Activated T-helper 17 cell treated with anti-CD3 and anti-CD28 coated beads, Interleukin-2, amount 50 U/mL, for 72 hours (primary cell): Measurements from ENCODE around the gene C1orf174. TPM values are rescaled to one million over a fixed set of nuclear protein-coding genes. Genes with fewer than 3 reads are reported as not detected.

Experiments used
- ATAC-seq: fragments of 150-1000 bp; cut with Tn5 transposase; replicated peaks from 2 replicates; pipeline ENCODE4 v1.10.0; 2021; ENCODE audit warnings: mild to moderate bottlenecking, moderate library complexity
- H3K27ac Mint-ChIP-seq: one replicate; pipeline ENCODE4 v1.8.0; 2022; ENCODE audit warnings: mixed read lengths
- H3K27me3 Mint-ChIP-seq: one replicate; pipeline ENCODE4 v1.8.0; 2022; ENCODE audit warnings: mixed read lengths
- H3K36me3 Mint-ChIP-seq: one replicate; pipeline ENCODE4 v1.8.0; 2022; ENCODE audit warnings: low read depth, mild to moderate bottlenecking, mixed read lengths
- H3K4me1 Mint-ChIP-seq: one replicate; pipeline ENCODE4 v1.8.0; 2022; ENCODE audit warnings: mixed read lengths
- H3K4me3 Mint-ChIP-seq: one replicate; pipeline ENCODE4 v1.8.0; 2022; ENCODE audit warnings: mild to moderate bottlenecking, mixed read lengths
- H3K9me3 Mint-ChIP-seq: one replicate; pipeline ENCODE4 v1.8.0; 2022; ENCODE audit warnings: mixed read lengths
- total RNA-seq, 2 donors: library from RNA; stranded (reverse); gene quantifications; one replicate each; pipeline ENCODE4 v1.2.3, GENCODE V29; 2022

C1orf174 gene
- total RNA-seq, 2 donors from 2014 or later, result 25.1 to 33.2 TPM

DNA sequence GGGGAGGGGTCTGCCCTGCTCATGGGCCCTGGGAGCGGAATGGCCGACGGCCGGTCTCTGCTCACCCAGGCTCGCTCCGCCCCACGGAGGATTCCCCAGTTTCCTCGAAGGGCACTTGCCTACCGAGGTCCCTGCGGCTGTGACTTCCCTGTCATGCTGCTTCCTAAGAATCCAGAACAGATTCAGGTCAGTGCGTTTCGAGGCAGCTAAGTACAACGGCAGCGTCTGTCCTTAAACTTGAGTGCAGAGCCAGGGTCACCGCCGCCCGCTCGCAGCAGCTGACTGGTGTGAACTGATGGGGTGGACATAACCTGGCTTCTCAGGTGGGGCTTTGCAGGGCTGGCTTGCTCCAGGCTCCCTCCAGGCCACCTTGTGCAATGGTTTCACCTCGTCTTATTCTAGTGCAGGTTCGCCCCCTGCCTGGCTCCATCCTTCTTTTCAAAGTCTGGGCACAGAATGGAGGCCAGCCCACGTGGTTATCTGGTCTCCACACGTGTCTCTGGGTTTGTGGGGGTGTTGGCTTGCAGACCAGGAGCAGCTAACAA lies 7.6 kb upstream of the C1orf174 start:
- H3K36me3 Mint-ChIP-seq, result no peaks in the 10 kb centered on the region
- ATAC-seq, result no peak
- H3K4me1 Mint-ChIP-seq, result peaks cover 5% of the 10 kb centered on the region
- no peak overlapping the region for H3K27ac Mint-ChIP-seq
- H3K27me3 Mint-ChIP-seq, result no peaks in the 10 kb centered on the region
- H3K4me3 Mint-ChIP-seq, result no peak overlapping the region
- no peaks in the 10 kb centered on the region for H3K9me3 Mint-ChIP-seq

GRCh38 chr1:3907031-3907534 lies 7.0 kb upstream of the C1orf174 start:
- peaks cover 10% of the 10 kb centered on the region for H3K4me1 Mint-ChIP-seq
- no peaks in the 10 kb centered on the region for H3K9me3 Mint-ChIP-seq
- H3K4me3 Mint-ChIP-seq, result no peak overlapping the region
- no peaks in the 10 kb centered on the region for H3K27me3 Mint-ChIP-seq
- no peak overlapping the region for H3K27ac Mint-ChIP-seq
- H3K36me3 Mint-ChIP-seq, result no peaks in the 10 kb centered on the region
- ATAC-seq, result peak; percentile 44

DNA sequence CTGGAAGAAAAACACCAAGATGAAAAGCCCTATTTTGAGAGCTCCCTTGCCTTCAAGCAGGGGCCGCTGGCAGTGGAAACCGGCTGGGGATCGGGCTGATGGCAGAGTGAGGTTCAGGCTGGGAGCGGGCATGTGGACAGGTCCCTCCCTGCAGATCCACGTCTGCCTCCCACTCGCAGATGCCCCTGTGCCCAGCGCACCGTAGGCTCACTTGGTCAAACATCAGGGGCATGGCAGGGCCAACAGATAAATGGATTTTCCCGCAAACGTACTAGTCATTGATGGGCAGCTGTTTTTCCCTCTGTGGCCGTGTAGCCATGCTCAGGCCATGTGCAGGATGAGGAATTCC lies 6.6 kb upstream of the C1orf174 start:
- H3K9me3 Mint-ChIP-seq, result no peaks in the 10 kb centered on the region
- peaks cover 10% of the 10 kb centered on the region for H3K4me1 Mint-ChIP-seq
- no peak overlapping the region for H3K27ac Mint-ChIP-seq
- H3K27me3 Mint-ChIP-seq, result no peaks in the 10 kb centered on the region
- no peak overlapping the region for H3K4me3 Mint-ChIP-seq
- no peaks in the 10 kb centered on the region for H3K36me3 Mint-ChIP-seq
- no peak for ATAC-seq

- ATAC-seq, result no peak
- Mint-ChIP-seq H3K4me1 (peaks cover 10% of the 10 kb centered on the region), H3K9me3 (no peaks in the 10 kb centered on the region), H3K27ac (no peak overlapping the region), H3K36me3 (no peaks in the 10 kb centered on the region), H3K4me3 (no peak overlapping the region), H3K27me3 (no peaks in the 10 kb centered on the region)
Observed at GRCh38 chr1:3905953-3906671, 6.0 kb upstream of the C1orf174 start.

DNA sequence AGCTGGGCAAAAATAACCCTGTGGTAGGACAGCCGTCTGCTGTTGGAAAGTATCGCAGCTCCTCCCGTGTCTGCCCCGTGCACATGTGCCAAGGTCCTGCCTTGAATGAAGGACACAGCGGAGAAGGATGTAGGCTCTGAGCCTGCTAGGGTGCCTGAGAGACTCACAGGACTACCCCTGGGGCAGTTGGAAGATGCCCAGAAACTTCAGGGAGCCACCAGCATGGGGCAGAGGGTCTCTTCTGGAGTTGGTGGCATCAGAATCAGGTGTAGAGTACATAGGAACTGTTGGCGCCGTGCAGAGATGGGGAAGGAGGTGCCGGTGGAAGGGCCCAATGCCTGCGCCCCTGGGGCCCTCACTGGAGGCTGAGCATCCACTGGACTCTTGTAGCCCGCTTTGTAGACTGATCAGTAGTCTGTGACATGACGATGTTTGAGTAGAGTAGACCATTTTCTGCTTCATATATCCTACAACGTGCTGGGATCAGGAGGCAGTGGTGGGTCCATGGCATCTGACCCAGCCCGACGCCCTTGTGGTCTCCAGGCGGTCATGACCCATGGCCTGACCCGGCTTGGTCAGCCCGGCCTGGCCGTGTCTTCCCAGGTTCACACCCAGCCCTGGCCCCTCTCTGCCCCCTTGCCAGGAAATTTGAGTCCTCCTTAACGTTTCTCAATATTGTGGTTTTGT lies 5.3 kb upstream of the C1orf174 start:
- Mint-ChIP-seq H3K27me3 (no peaks in the 10 kb centered on the region), H3K27ac (no peak overlapping the region), H3K36me3 (no peaks in the 10 kb centered on the region), H3K4me1 (peaks cover 10% of the 10 kb centered on the region), H3K4me3 (no peak overlapping the region), H3K9me3 (no peaks in the 10 kb centered on the region)
- ATAC-seq, result no peak

DNA sequence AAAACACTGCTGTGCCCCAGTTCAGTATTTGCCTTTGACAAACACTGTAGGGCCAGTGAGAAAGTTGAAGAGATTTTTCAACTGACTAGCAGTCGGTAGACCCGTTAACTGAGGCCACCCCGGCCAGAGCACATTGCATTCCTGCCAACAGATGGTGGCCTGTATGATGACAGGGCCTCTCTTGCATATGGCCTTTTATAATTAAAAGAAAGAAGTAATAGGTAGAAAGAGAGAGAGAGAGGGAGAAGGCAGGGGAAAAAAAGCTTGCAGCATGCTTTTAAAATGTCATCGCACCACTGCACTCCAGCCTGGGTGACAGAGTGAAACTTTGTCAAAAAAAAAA lies 4.7 kb upstream of the C1orf174 start:
- Mint-ChIP-seq H3K4me1 (peaks cover 10% of the 10 kb centered on the region), H3K4me3 (no peak overlapping the region), H3K9me3 (no peaks in the 10 kb centered on the region), H3K27ac (no peak overlapping the region), H3K27me3 (no peaks in the 10 kb centered on the region), H3K36me3 (no peaks in the 10 kb centered on the region)
- ATAC-seq, result no peak

- ATAC-seq, result no peak
- Mint-ChIP-seq H3K36me3 (no peaks in the 10 kb centered on the region), H3K4me1 (peaks cover 10% of the 10 kb centered on the region), H3K9me3 (no peaks in the 10 kb centered on the region), H3K4me3 (peak overlapping the region; percentile 98), H3K27me3 (no peaks in the 10 kb centered on the region), H3K27ac (no peak overlapping the region)
Observed at GRCh38 chr1:3904006-3904842, 4.2 kb upstream of the C1orf174 start.

- Mint-ChIP-seq H3K27ac (peak overlapping the region; percentile 53), H3K4me1 (peaks cover 18% of the 10 kb centered on the region), H3K27me3 (no peaks in the 10 kb centered on the region), H3K9me3 (no peaks in the 10 kb centered on the region), H3K4me3 (peak overlapping the region; percentile 98), H3K36me3 (peaks cover 8% of the 10 kb centered on the region)
- ATAC-seq, result no peak
Observed at GRCh38 chr1:3903141-3904005, 3.3 kb upstream of the C1orf174 start.

- Mint-ChIP-seq H3K4me1 (peaks cover 20% of the 10 kb centered on the region), H3K36me3 (peaks cover 15% of the 10 kb centered on the region), H3K27ac (no peak overlapping the region), H3K4me3 (peak overlapping the region; percentile 98), H3K27me3 (no peaks in the 10 kb centered on the region), H3K9me3 (no peaks in the 10 kb centered on the region)
- ATAC-seq, result no peak
Observed at GRCh38 chr1:3902571-3903091, 2.6 kb upstream of the C1orf174 start.

DNA sequence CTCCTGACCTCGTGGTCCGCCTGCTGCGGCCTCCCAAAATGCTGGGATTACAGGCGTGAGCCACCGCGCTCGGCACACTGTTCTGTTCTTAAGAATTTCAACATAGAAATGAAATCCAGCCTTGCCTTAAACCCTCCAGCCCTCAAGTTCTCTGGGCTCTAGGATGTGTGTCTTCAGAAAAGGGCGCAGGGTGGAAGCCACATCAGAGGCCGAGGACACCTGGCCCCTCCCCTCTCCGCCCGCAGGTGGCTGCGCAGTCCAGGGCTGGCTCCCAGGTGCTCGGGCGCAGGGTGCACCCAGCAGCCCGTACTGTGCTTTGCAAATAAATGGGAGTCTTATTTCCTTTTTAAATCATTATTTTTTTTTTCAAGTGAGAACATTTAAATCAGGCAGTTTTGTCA lies 2.0 kb upstream of the C1orf174 start:
- H3K27me3 Mint-ChIP-seq, result no peaks in the 10 kb centered on the region
- H3K36me3 Mint-ChIP-seq, result peaks cover 20% of the 10 kb centered on the region
- H3K4me3 Mint-ChIP-seq, result peak overlapping the region; percentile 98
- ATAC-seq, result no peak
- no peak overlapping the region for H3K27ac Mint-ChIP-seq
- H3K9me3 Mint-ChIP-seq, result peaks cover 3% of the 10 kb centered on the region
- H3K4me1 Mint-ChIP-seq, result peaks cover 25% of the 10 kb centered on the region

DNA sequence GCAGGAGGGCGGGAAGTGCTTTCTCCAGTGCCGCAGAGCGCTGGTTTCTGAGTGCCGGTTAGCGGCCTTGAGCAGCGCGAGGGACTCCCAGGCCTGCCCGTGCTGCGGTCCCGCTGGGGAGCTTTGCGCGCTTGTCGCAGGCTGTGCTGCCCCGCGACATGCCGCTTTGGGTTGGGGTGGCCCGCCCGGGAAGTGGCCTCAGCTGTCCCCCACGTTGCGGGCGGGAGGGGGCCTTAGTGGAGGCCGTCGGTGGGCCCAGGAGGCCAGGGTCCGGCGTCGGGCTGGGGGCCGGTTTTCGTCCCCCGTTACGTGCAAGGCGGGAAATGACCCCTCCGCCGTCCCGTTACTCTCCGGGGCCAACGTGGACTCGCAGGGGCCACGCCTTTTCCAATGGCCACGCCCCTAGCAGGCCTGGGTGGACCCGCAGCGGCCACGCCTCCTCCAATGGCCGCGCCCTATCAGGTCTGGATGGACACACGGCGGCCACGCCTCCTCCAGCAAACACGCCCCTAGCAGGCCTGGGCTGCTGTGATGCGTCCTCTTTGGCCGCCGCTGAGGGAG lies 977 bp upstream of the C1orf174 start:
- Mint-ChIP-seq H3K27ac (peak overlapping the region; percentile 99), H3K36me3 (peaks cover 30% of the 10 kb centered on the region)

GRCh38 chr1:3899754-3900149 lies 320 bp downstream of the C1orf174 start:
- H3K9me3 Mint-ChIP-seq, result peaks cover 4% of the 10 kb centered on the region
- H3K4me1 Mint-ChIP-seq, result peaks cover 27% of the 10 kb centered on the region
- peaks cover 42% of the 10 kb centered on the region for H3K36me3 Mint-ChIP-seq
- peak overlapping the region; percentile 64 for H3K27ac Mint-ChIP-seq
- H3K4me3 Mint-ChIP-seq, result peak overlapping the region; percentile 98
- no peak for ATAC-seq
- no peaks in the 10 kb centered on the region for H3K27me3 Mint-ChIP-seq

More for the DNA sequence above, 977 bp upstream of the C1orf174 start:
- peaks cover 4% of the 10 kb centered on the region for H3K9me3 Mint-ChIP-seq
- H3K4me3 Mint-ChIP-seq, result peak overlapping the region; percentile 98
- ATAC-seq, result peak; percentile 80
- no peaks in the 10 kb centered on the region for H3K27me3 Mint-ChIP-seq
- peaks cover 30% of the 10 kb centered on the region for H3K4me1 Mint-ChIP-seq

GRCh38 chr1:3898994-3899753 lies 898 bp downstream of the C1orf174 start:
- no peaks in the 10 kb centered on the region for H3K27me3 Mint-ChIP-seq
- ATAC-seq, result no peak
- peaks cover 42% of the 10 kb centered on the region for H3K36me3 Mint-ChIP-seq
- H3K27ac Mint-ChIP-seq, result peak overlapping the region; percentile 64
- H3K4me1 Mint-ChIP-seq, result peaks cover 27% of the 10 kb centered on the region
- H3K4me3 Mint-ChIP-seq, result peak overlapping the region; percentile 98
- H3K9me3 Mint-ChIP-seq, result peaks cover 4% of the 10 kb centered on the region
